HepG2 (cell line): ENCODE measurements around the gene PPOX. TPM values are rescaled to one million over a fixed set of nuclear protein-coding genes. Genes with fewer than 3 reads are reported as not detected.

Experiments
- CENPX ChIP-seq: sonication (generic); formaldehyde crosslinking; IDR thresholded peaks from 2 replicates; pipeline ENCODE4 v1.9.0; 2021; ENCODE audit warnings: mild to moderate bottlenecking, missing genetic modification reagents, moderate library complexity
- HIVEP1 ChIP-seq: sonication (generic); formaldehyde crosslinking; IDR thresholded peaks from 2 replicates; pipeline ENCODE4 v1.4.0; 2020; ENCODE audit warnings: mild to moderate bottlenecking, missing genetic modification reagents
- IRF1 ChIP-seq: sonication (generic); formaldehyde crosslinking; IDR thresholded peaks from 2 replicates; pipeline ENCODE4 v1.4.0; 2020; ENCODE audit warnings: low read depth, mild to moderate bottlenecking, missing genetic modification reagents
- MED8 ChIP-seq: sonication (generic); formaldehyde crosslinking; IDR thresholded peaks from 2 replicates; pipeline ENCODE4 v1.8.1; 2023; ENCODE audit warnings: mild to moderate bottlenecking, missing genetic modification reagents; ENCODE audit not compliant: insufficient replicate concordance
- NFE2L2 ChIP-seq: fragments of 150-350 bp; IDR thresholded peaks from 2 replicates; pipeline ENCODE4 v1.6.1; 2014; ENCODE audit warnings: low read length
- NFIC ChIP-seq: IDR thresholded peaks from 2 replicates; pipeline ENCODE4 v1.6.1; 2012; ENCODE audit warnings: mild to moderate bottlenecking, low read length, inconsistent platforms
- NR3C1 ChIP-seq: sonication (generic); formaldehyde crosslinking; IDR thresholded peaks from 2 replicates; pipeline ENCODE4 v1.4.0; 2020; ENCODE audit warnings: missing genetic modification reagents
- SAP130 ChIP-seq: IDR thresholded peaks from 2 replicates; pipeline ENCODE4 v1.6.1; 2016; ENCODE audit warnings: low read depth
- SMYD3 ChIP-seq: sonication (generic); formaldehyde crosslinking; IDR thresholded peaks from 2 replicates; pipeline ENCODE4 v1.8.1; 2023; ENCODE audit warnings: mild to moderate bottlenecking, missing genetic modification reagents
- ZBTB14 ChIP-seq: sonication (generic); formaldehyde crosslinking; IDR thresholded peaks from 2 replicates; pipeline ENCODE4 v1.4.0; 2020; ENCODE audit warnings: missing genetic modification reagents
- ZFP1 ChIP-seq: IDR thresholded peaks from 2 replicates; pipeline ENCODE4 v1.6.1; 2016
- ZNF12 ChIP-seq: sonication (generic); formaldehyde crosslinking; IDR thresholded peaks from 2 replicates; pipeline ENCODE4 v1.5.0; 2020; ENCODE audit warnings: missing genetic modification reagents
- polyA plus RNA-seq, 8 experiments: library from polyadenylated mRNA; depleted of rRNA in 3 of 8; stranded (reverse) in 7 of 8; unstranded in 1 of 8; fragments of >200 nt; fragmentation: Illumina TruSeq in 4 of 8; extraction: Trizol in 4 of 8; gene quantifications; 2 replicates each; pipeline versions ENCODE4 v1.2.1 to v1.2.3, GENCODE V29; 2011 to 2016; ENCODE audit warnings: low read depth in 4 of 8, missing spikeins in 1 of 8, mixed read lengths in 1 of 8; ENCODE audit not compliant: insufficient read depth in 1 of 8
- total RNA-seq, 5 experiments: library from RNA; depleted of rRNA; stranded (reverse); fragments of >200 nt; fragmentation: Illumina TruSeq; extraction: Trizol; gene quantifications; 2 replicates each; pipeline ENCODE4 v1.2.3, GENCODE V29; 2016; ENCODE audit warnings: low read depth in 1 of 5
- TF ChIP-seq, protein P1 (sequence below): sonication (generic); formaldehyde crosslinking; IDR thresholded peaks from 2 replicates; pipeline ENCODE4 v1.4.0; 2020; ENCODE audit warnings: missing genetic modification reagents, mild to moderate bottlenecking, borderline replicate concordance
- TF ChIP-seq, protein P2 (sequence below): sonication (generic); formaldehyde crosslinking; IDR thresholded peaks from 2 replicates; pipeline ENCODE4 v1.4.0; 2020; ENCODE audit warnings: missing genetic modification reagents, borderline replicate concordance
- TF ChIP-seq, protein P3 (sequence below): IDR thresholded peaks from 2 replicates; pipeline ENCODE4 v1.6.1; 2016

The PPOX gene
- total and polyA plus RNA-seq, 2 of the 13 experiments (the other 11 are each of a cell fraction or from before 2014, with no cell fraction given) = 15.5 to 27.7 TPM

DNA sequence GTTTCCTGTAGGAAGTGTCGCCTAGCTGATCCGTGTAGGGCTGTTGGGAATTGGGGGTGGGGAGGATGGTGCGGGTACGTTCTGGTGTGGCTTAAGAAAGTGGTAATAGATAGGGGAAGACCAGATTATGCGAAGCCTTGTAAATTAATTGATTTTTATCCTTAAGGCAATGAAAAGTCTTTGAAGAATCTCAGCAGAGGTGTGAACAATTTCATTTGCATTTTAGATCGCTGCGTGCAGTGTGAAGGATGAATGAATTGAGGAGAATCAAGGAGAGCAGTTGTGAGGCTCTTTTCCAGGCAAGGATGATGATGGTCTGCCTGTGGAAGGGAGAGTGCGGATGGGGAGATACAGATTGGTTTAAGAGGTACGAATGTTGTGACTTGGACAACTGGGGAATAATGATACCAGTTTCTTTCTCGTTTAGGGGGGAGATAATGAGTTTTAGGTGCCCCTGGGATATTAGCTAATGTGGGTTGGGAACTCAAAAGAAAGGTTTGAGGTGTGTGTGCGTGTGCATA is 32.9 kb upstream of the PPOX start (continued):
- TF ChIP-seq, protein P1, sequence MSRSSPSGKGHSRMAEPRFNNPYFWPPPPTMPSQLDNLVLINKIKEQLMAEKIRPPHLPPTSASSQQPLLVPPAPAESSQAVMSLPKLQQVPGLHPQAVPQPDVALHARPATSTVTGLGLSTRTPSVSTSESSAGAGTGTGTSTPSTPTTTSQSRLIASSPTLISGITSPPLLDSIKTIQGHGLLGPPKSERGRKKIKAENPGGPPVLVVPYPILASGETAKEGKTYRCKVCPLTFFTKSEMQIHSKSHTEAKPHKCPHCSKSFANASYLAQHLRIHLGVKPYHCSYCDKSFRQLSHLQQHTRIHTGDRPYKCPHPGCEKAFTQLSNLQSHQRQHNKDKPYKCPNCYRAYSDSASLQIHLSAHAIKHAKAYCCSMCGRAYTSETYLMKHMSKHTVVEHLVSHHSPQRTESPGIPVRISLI (CRISPR knock-in tag) = no peak
- TF ChIP-seq ZNF12 (CRISPR knock-in tag) (0 out of 2 replicates have a peak, but pooled peaks have one; percentile 8), NFIC (0 out of 2 replicates have a peak, but pooled peaks have one; percentile 29), CENPX (no peak), MED8 (CRISPR knock-in tag) (peak; percentile 9), NFE2L2 (no peak), ZBTB14 (0 out of 2 replicates have a peak, but pooled peaks have one; percentile 18), NR3C1 (CRISPR knock-in tag) (no peak), SMYD3 (no peak), SAP130 (CRISPR knock-in tag) (no peak), ZFP1 (CRISPR knock-in tag) (no peak), HIVEP1 (CRISPR knock-in tag) (no peak), IRF1 (CRISPR knock-in tag) (no peak)
- TF ChIP-seq, protein P2, sequence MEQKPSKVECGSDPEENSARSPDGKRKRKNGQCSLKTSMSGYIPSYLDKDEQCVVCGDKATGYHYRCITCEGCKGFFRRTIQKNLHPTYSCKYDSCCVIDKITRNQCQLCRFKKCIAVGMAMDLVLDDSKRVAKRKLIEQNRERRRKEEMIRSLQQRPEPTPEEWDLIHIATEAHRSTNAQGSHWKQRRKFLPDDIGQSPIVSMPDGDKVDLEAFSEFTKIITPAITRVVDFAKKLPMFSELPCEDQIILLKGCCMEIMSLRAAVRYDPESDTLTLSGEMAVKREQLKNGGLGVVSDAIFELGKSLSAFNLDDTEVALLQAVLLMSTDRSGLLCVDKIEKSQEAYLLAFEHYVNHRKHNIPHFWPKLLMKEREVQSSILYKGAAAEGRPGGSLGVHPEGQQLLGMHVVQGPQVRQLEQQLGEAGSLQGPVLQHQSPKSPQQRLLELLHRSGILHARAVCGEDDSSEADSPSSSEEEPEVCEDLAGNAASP (CRISPR knock-in tag) = no peak
- TF ChIP-seq, protein P3, sequence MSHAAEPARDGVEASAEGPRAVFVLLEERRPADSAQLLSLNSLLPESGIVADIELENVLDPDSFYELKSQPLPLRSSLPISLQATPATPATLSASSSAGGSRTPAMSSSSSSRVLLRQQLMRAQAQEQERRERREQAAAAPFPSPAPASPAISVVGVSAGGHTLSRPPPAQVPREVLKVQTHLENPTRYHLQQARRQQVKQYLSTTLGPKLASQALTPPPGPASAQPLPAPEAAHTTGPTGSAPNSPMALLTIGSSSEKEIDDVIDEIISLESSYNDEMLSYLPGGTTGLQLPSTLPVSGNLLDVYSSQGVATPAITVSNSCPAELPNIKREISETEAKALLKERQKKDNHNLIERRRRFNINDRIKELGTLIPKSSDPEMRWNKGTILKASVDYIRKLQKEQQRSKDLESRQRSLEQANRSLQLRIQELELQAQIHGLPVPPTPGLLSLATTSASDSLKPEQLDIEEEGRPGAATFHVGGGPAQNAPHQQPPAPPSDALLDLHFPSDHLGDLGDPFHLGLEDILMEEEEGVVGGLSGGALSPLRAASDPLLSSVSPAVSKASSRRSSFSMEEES (CRISPR knock-in tag) = 0 out of 2 replicates have a peak, but pooled peaks have one; percentile 6
- TF ChIP-seq, all 625 proteins: peak for 10
